IMR-90 (cell line): ENCODE measurements around the gene ADGRG2. TPM values are rescaled to one million over a fixed set of nuclear protein-coding genes. Genes with fewer than 3 reads are reported as not detected.

Experiments
- ATAC-seq: fragments of 200-7000 bp; cut with Tn5 transposase; 2 replicates; pipeline ENCODE4 v1.9.1; 2020; ENCODE audit warnings: low read depth, mild to moderate bottlenecking, moderate library complexity
- BruUV-seq: library from RNA; stranded (reverse); fragments of 400-500 nt; replicated peaks from 2 replicates; lab custom pipeline; 2021; lab: Mats Ljungman, UMichigan
- CTCF ChIA-PET: fragments of 300-600 bp; formaldehyde crosslinking; extraction: SDS; loops from one replicate; lab custom pipeline; 2021; ENCODE audit warnings: antibody characterized with exemption; lab: Yijun Ruan, JAX
- POLR2A ChIA-PET: fragments of 300-600 bp; sonication (Branson Sonifier 250); formaldehyde crosslinking; loops from one replicate; lab custom pipeline; 2022; ENCODE audit warnings: antibody characterized with exemption; ENCODE audit not compliant: unreplicated experiment; lab: Charles Lee
- DNase-seq: peaks from one replicate; pipeline ENCODE4 v3.0.0; 2013
- H2AFZ ChIP-seq: replicated peaks from 2 replicates; pipeline ENCODE3; 2013; ENCODE audit warnings: low read length, mild to moderate bottlenecking; ENCODE audit not compliant: poor library complexity
- H2AK5ac ChIP-seq: 2 replicates; pipeline ENCODE4 v1.6.1; 2013; ENCODE audit warnings: low read depth, low read length, inconsistent platforms
- H2AK9ac ChIP-seq: replicated peaks from 2 replicates; pipeline ENCODE3; 2013; ENCODE audit warnings: mild to moderate bottlenecking, low read depth, low read length, moderate library complexity; ENCODE audit not compliant: poor library complexity
- H2BK120ac ChIP-seq: 2 replicates; pipeline ENCODE4 v1.6.1; 2013; ENCODE audit warnings: low read depth, low read length, inconsistent platforms
- H2BK15ac ChIP-seq: 3 replicates; pipeline ENCODE4 v1.6.1; 2013; ENCODE audit warnings: low read depth, low read length, inconsistent platforms
- H2BK20ac ChIP-seq: 2 replicates; pipeline ENCODE4 v1.6.1; 2013; ENCODE audit warnings: low read depth, mild to moderate bottlenecking, inconsistent platforms, low read length, moderate library complexity
- H2BK5ac ChIP-seq: 2 replicates; pipeline ENCODE4 v1.6.1; 2013; ENCODE audit warnings: mild to moderate bottlenecking, low read depth, low read length, inconsistent platforms; ENCODE audit not compliant: poor library complexity, severe bottlenecking
- H3K14ac ChIP-seq: replicated peaks from 2 replicates; pipeline ENCODE4 v1.6.1; 2013; ENCODE audit warnings: low read depth, low read length, inconsistent platforms
- H3K18ac ChIP-seq: 2 replicates; pipeline ENCODE4 v1.6.1; 2013; ENCODE audit warnings: low read depth, low read length, control low read depth
- H3K23ac ChIP-seq: 2 replicates; pipeline ENCODE4 v1.6.1; 2013; ENCODE audit warnings: low read depth, low read length, inconsistent platforms
- H3K27ac ChIP-seq: 2 replicates; pipeline ENCODE4 v1.5.1; 2013; ENCODE audit warnings: mild to moderate bottlenecking, control low read depth, low read length; ENCODE audit not compliant: insufficient read depth
- H3K27me3 ChIP-seq: 2 replicates; pipeline ENCODE4 v1.6.1; 2013; ENCODE audit warnings: low read length; ENCODE audit not compliant: control insufficient read depth, insufficient read depth
- H3K36me3 ChIP-seq: 2 replicates; pipeline ENCODE4 v1.6.1; 2013; ENCODE audit warnings: low read length, mixed read lengths; ENCODE audit not compliant: control insufficient read depth, insufficient read depth
- H3K4ac ChIP-seq: 2 replicates; pipeline ENCODE4 v1.6.1; 2013; ENCODE audit warnings: low read depth, low read length, inconsistent platforms
- H3K4me1 ChIP-seq: 2 replicates; pipeline ENCODE4 v1.6.1; 2013; ENCODE audit warnings: low read length, mixed read lengths; ENCODE audit not compliant: control insufficient read depth, insufficient read depth
- H3K4me2 ChIP-seq: 2 replicates; pipeline ENCODE4 v1.6.1; 2013; ENCODE audit warnings: low read depth, mild to moderate bottlenecking, control low read depth, low read length, moderate library complexity
- H3K4me3 ChIP-seq: 2 replicates; pipeline ENCODE4 v1.5.1; 2013; ENCODE audit warnings: low read depth, mild to moderate bottlenecking, control low read depth, low read length, moderate library complexity; ENCODE audit not compliant: insufficient read depth
- H3K56ac ChIP-seq: 2 replicates; pipeline ENCODE4 v1.6.1; 2013; ENCODE audit warnings: low read length, inconsistent platforms; ENCODE audit not compliant: insufficient read depth; ENCODE audit errors: extremely low read depth
- H3K79me1 ChIP-seq, 2 experiments: 2 replicates each; pipeline ENCODE4 v1.6.1; 2013; ENCODE audit warnings: low read length in 2 of 2, inconsistent platforms in 1 of 2, low read depth in 1 of 2
- H3K9ac ChIP-seq: 2 replicates; pipeline ENCODE4 v1.6.1; 2013; ENCODE audit warnings: low read depth, low read length, control low read depth
- H3K9me1 ChIP-seq: 2 replicates; pipeline ENCODE4 v1.6.1; 2013; ENCODE audit warnings: low read length, inconsistent platforms; ENCODE audit not compliant: insufficient read depth
- H3K9me3 ChIP-seq: 2 replicates; pipeline ENCODE4 v1.6.1; 2013; ENCODE audit warnings: low read length; ENCODE audit not compliant: control insufficient read depth, insufficient read depth
- H4K20me1 ChIP-seq: 2 replicates; pipeline ENCODE4 v1.6.1; 2013; ENCODE audit warnings: low read length, inconsistent platforms; ENCODE audit not compliant: insufficient read depth
- H4K5ac ChIP-seq: 2 replicates; pipeline ENCODE4 v1.6.1; 2013; ENCODE audit warnings: mild to moderate bottlenecking, low read depth, low read length, control low read depth
- H4K8ac ChIP-seq, 2 experiments: 2 replicates each; pipeline ENCODE4 v1.6.1; 2013; ENCODE audit warnings: low read depth in 2 of 2, low read length in 2 of 2, control low read depth in 1 of 2, inconsistent platforms in 1 of 2
- H4K91ac ChIP-seq: 2 replicates; pipeline ENCODE4 v1.6.1; 2013; ENCODE audit warnings: low read depth, low read length, inconsistent platforms; ENCODE audit not compliant: insufficient read depth
- BHLHE40 ChIP-seq: fragments of 150-350 bp; IDR thresholded peaks from 2 replicates; pipeline ENCODE4 v1.6.1; 2016; ENCODE audit warnings: mild to moderate bottlenecking, low read depth, low read length
- CEBPB ChIP-seq: IDR thresholded peaks from 2 replicates; pipeline ENCODE4 v1.6.1; 2012; ENCODE audit warnings: low read depth, low read length, improper control_type of control experiment
- CHD1 ChIP-seq: IDR thresholded peaks from 2 replicates; pipeline ENCODE4 v1.6.1; 2012; ENCODE audit warnings: low read depth, low read length, improper control_type of control experiment
- FOS ChIP-seq: fragments of 150-350 bp; IDR thresholded peaks from 2 replicates; pipeline ENCODE4 v1.6.1; 2016; ENCODE audit warnings: low read depth, low read length
- MAFK ChIP-seq: IDR thresholded peaks from 2 replicates; pipeline ENCODE4 v1.6.1; 2012; ENCODE audit warnings: low read depth, low read length, improper control_type of control experiment
- MAZ ChIP-seq: IDR thresholded peaks from 2 replicates; pipeline ENCODE4 v1.6.1; 2012; ENCODE audit warnings: low read depth, mild to moderate bottlenecking, low read length, improper control_type of control experiment, moderate library complexity, borderline replicate concordance
- MXI1 ChIP-seq: IDR thresholded peaks from 2 replicates; pipeline ENCODE4 v1.6.1; 2012; ENCODE audit warnings: low read depth, mild to moderate bottlenecking, low read length, moderate library complexity, borderline replicate concordance
- NFE2L2 ChIP-seq: fragments of 150-350 bp; IDR thresholded peaks from 2 replicates; pipeline ENCODE4 v1.6.1; 2016; ENCODE audit warnings: low read depth, mild to moderate bottlenecking, low read length
- POLR2A ChIP-seq: IDR thresholded peaks from 2 replicates; pipeline ENCODE4 v1.6.1; 2012; ENCODE audit warnings: mild to moderate bottlenecking, low read depth, low read length
- RAD21 ChIP-seq: IDR thresholded peaks from 2 replicates; pipeline ENCODE4 v1.6.1; 2012; ENCODE audit warnings: low read length, improper control_type of control experiment
- RCOR1 ChIP-seq: IDR thresholded peaks from 2 replicates; pipeline ENCODE4 v1.6.1; 2012; ENCODE audit warnings: mild to moderate bottlenecking, low read length, improper control_type of control experiment; ENCODE audit not compliant: insufficient replicate concordance
- RFX5 ChIP-seq: IDR thresholded peaks from 2 replicates; pipeline ENCODE4 v1.8.0; 2012; ENCODE audit warnings: low read depth, mild to moderate bottlenecking, low read length, moderate library complexity
- SMC3 ChIP-seq: fragments of 150-350 bp; IDR thresholded peaks from 2 replicates; pipeline ENCODE4 v1.6.1; 2016; ENCODE audit warnings: low read depth, mild to moderate bottlenecking, antibody characterized with exemption, low read length, moderate library complexity
- WGBS, 2 experiments: methylation state at CpG; one replicate each; pipeline versions ENCODE4 v1.1.5 to v1.1.7; 2013; ENCODE audit warnings: missing lambda C conversion rate in 2 of 2; ENCODE audit not compliant: insufficient read length in 1 of 2; ENCODE audit errors: extremely low coverage in 2 of 2; 5-methylcytosine and 5-hydroxymethylcytosine counted together
- dilution Hi-C: fragments of 300-500 bp; cut with HindIII; formaldehyde crosslinking; loops from one replicate; pipeline ENCODE4 v1.14.3; 2018; ENCODE audit warnings: low sequenced_read_pairs; ENCODE audit not compliant: unreplicated experiment
- in situ Hi-C: fragments of 300-500 bp; cut with MboI; formaldehyde crosslinking; loops from 3 replicates; pipeline ENCODE4 v1.14.3; 2019; ENCODE audit warnings: low sequenced_read_pairs, inconsistent platforms, mixed read lengths
- intact Hi-C: fragments of 100-400 bp; cut with micrococcal nuclease; formaldehyde crosslinking; loops from 2 replicates; pipeline ENCODE4 v1.10.0; 2022
- polyA plus RNA-seq, 3 experiments: library from polyadenylated mRNA; depleted of rRNA; stranded (reverse); fragments of >200 nt; gene quantifications; 2 replicates each; pipeline ENCODE4 v1.2.3, GENCODE V29; 2012; ENCODE audit warnings: low replicate concordance in 1 of 3
- total RNA-seq: library from RNA; depleted of rRNA; stranded (reverse); fragments of >200 nt; gene quantifications from 2 replicates; pipeline ENCODE4 v1.2.3, GENCODE V29; 2012
- TF ChIP-seq, protein P1 (sequence below): fragments of 150-350 bp; IDR thresholded peaks from 2 replicates; pipeline ENCODE4 v1.6.1; 2016; ENCODE audit warnings: low read depth, mild to moderate bottlenecking, low read length, moderate library complexity, borderline replicate concordance
- TF ChIP-seq, protein P2 (sequence below): conservative IDR thresholded peaks from 2 replicates; pipeline ENCODE4 v1.5.1; 2012; ENCODE audit warnings: mild to moderate bottlenecking, low read depth, low read length, improper control_type of control experiment
- TF ChIP-seq, protein P3 (sequence below): fragments of 150-350 bp; IDR thresholded peaks from 2 replicates; pipeline ENCODE4 v1.6.1; 2017; ENCODE audit warnings: mild to moderate bottlenecking, antibody characterized with exemption, low read length, low read depth

The ADGRG2 gene
- total and polyA plus RNA-seq, 2 of the 4 experiments (the other 2 are of a cell fraction) = under 0.01 to 0.07 TPM

DNA sequence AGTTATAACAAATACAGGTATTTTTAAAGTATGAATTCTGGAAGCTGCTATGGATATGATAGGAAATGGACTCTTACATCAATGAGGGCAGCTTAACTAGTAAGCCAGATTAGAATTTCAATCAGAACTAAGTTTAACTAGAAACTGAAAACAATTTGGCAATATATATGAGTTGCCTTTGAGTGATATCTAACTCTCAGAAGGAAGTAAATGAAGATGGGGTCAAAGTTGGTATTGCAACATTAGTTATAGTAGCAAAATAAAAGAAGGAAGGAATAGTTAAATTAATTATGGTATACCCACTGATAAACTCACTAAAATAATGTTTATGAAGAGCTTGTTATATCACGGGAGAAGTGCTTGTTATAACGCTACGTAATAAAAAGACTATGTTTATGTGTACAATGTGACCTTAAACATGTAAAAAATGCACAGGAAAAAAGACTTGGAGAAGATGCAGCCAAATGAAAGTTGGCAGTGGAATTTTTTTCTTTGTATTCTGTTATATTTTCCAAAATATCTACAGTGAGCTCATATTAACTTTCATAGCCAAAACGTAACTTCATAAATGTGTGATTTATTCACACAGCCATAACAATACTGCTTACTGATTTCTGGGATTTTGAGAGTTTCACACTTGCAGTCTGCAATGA lies 172.9 kb downstream of the ADGRG2 start:
- CTCF ChIA-PET = no interaction called here

More for the DNA sequence above, 172.9 kb downstream of the ADGRG2 start:
- dilution Hi-C loops = no loop called here
- in situ Hi-C loops = no loop called here
- Histone ChIP-seq H3K18ac (no peak overlapping the region), H3K4ac (no peak overlapping the region), H4K8ac (no peak overlapping the region), H3K14ac (no peak overlapping the region), H4K20me1 (no peaks in the 10 kb centered on the region), H3K23ac (no peak overlapping the region), H3K36me3 (peaks cover 1% of the 10 kb centered on the region; the same call in 1 of the 2 replicates), H2BK20ac (no peak overlapping the region), H3K9ac (no peak overlapping the region), H3K27ac (no peak overlapping the region), H3K9me3 (no peaks in the 10 kb centered on the region), H4K5ac (no peak overlapping the region), H3K4me2 (no peak overlapping the region), H2AFZ (no peak overlapping the region), H3K4me3 (no peak overlapping the region), H2BK15ac (no peak overlapping the region), H3K56ac (no peak overlapping the region), H4K91ac (no peak overlapping the region), H3K4me1 (no peaks in the 10 kb centered on the region; the same call in 1 of the 2 replicates), H2AK9ac (no peak overlapping the region), H3K27me3 (no peaks in the 10 kb centered on the region), H2AK5ac (no peak overlapping the region), H2BK120ac (no peak overlapping the region), H3K9me1 (no peaks in the 10 kb centered on the region; the same call in 1 of the 2 replicates), H3K79me1 (no peaks in the 10 kb centered on the region), H2BK5ac (no peak overlapping the region)
- no peak for DNase-seq
- ATAC-seq = no peak
- no TSS peak for BruUV-seq
- intact Hi-C loops = no loop called here
- no CpG with 5 or more reads among the region's 4 CpGs for WGBS, 2 experiments
- TF ChIP-seq, protein P1, sequence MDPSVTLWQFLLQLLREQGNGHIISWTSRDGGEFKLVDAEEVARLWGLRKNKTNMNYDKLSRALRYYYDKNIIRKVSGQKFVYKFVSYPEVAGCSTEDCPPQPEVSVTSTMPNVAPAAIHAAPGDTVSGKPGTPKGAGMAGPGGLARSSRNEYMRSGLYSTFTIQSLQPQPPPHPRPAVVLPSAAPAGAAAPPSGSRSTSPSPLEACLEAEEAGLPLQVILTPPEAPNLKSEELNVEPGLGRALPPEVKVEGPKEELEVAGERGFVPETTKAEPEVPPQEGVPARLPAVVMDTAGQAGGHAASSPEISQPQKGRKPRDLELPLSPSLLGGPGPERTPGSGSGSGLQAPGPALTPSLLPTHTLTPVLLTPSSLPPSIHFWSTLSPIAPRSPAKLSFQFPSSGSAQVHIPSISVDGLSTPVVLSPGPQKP = no peak
- TF ChIP-seq POLR2A (no peak), CHD1 (no peak), RCOR1 (no peak), RFX5 (no peak), NFE2L2 (no peak), MXI1 (no peak), CEBPB (no peak), FOS (no peak), MAFK (no peak), BHLHE40 (no peak), SMC3 (no peak), RAD21 (no peak), MAZ (no peak)
- TF ChIP-seq, protein P2, sequence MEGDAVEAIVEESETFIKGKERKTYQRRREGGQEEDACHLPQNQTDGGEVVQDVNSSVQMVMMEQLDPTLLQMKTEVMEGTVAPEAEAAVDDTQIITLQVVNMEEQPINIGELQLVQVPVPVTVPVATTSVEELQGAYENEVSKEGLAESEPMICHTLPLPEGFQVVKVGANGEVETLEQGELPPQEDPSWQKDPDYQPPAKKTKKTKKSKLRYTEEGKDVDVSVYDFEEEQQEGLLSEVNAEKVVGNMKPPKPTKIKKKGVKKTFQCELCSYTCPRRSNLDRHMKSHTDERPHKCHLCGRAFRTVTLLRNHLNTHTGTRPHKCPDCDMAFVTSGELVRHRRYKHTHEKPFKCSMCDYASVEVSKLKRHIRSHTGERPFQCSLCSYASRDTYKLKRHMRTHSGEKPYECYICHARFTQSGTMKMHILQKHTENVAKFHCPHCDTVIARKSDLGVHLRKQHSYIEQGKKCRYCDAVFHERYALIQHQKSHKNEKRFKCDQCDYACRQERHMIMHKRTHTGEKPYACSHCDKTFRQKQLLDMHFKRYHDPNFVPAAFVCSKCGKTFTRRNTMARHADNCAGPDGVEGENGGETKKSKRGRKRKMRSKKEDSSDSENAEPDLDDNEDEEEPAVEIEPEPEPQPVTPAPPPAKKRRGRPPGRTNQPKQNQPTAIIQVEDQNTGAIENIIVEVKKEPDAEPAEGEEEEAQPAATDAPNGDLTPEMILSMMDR = no peak
- TF ChIP-seq, protein P3, sequence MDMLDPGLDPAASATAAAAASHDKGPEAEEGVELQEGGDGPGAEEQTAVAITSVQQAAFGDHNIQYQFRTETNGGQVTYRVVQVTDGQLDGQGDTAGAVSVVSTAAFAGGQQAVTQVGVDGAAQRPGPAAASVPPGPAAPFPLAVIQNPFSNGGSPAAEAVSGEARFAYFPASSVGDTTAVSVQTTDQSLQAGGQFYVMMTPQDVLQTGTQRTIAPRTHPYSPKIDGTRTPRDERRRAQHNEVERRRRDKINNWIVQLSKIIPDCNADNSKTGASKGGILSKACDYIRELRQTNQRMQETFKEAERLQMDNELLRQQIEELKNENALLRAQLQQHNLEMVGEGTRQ = no peak
- POLR2A ChIA-PET = no interaction called here
